ENCODE results near the gene WDR5.

Gene WDR5

GRCh38 chr9:134156564-134157377 is 20.9 kb downstream of the WDR5 start:
- in situ Hi-C loops (cut with MboI; ENCODE audit: low pct_unique_long_range_greater_than_20kb, low sequenced_read_pairs, unreplicated experiment): no loop called here
- no peak for TF ChIP-seq CTCF (IDR thresholded peaks at IDR 0.05; ENCODE audit: extremely low read depth, insufficient read depth, missing control alignments)
- DNase-seq (ENCODE audit: low spot score): no peak

GRCh38 chr9:134157378-134157885 is 21.6 kb downstream of the WDR5 start:
- in situ Hi-C loops (cut with MboI; ENCODE audit: low pct_unique_long_range_greater_than_20kb, low sequenced_read_pairs, unreplicated experiment): no loop called here
- DNase-seq (ENCODE audit: low spot score): no peak
- TF ChIP-seq CTCF (IDR thresholded peaks at IDR 0.05; ENCODE audit: extremely low read depth, insufficient read depth, missing control alignments): no peak

GRCh38 chr9:134158242-134158641 is 22.4 kb downstream of the WDR5 start:
- TF ChIP-seq CTCF (IDR thresholded peaks at IDR 0.05; ENCODE audit: extremely low read depth, insufficient read depth, missing control alignments): no peak
- in situ Hi-C loops (cut with MboI; ENCODE audit: low pct_unique_long_range_greater_than_20kb, low sequenced_read_pairs, unreplicated experiment): no loop called here
- DNase-seq (ENCODE audit: low spot score): no peak

GRCh38 chr9:134158753-134159392 is 23.0 kb downstream of the WDR5 start:
- TF ChIP-seq CTCF (IDR thresholded peaks at IDR 0.05; ENCODE audit: extremely low read depth, insufficient read depth, missing control alignments): no peak
- DNase-seq (ENCODE audit: low spot score): no peak
- in situ Hi-C loops (cut with MboI; ENCODE audit: low pct_unique_long_range_greater_than_20kb, low sequenced_read_pairs, unreplicated experiment): no loop called here

- in situ Hi-C loops (cut with MboI; ENCODE audit: low pct_unique_long_range_greater_than_20kb, low sequenced_read_pairs, unreplicated experiment): loop anchor here (10.0 kb wide), 2 partner anchors 215 to 285 kb away; no protein-coding TSS in a partner anchor
- TF ChIP-seq CTCF (IDR thresholded peaks at IDR 0.05; ENCODE audit: extremely low read depth, insufficient read depth, missing control alignments): no peak
- DNase-seq (ENCODE audit: low spot score): no peak
Measured at GRCh38 chr9:134159566-134160245, 23.8 kb downstream of the WDR5 start.

GRCh38 chr9:134161647-134162046 is 25.8 kb downstream of the WDR5 start:
- in situ Hi-C loops (cut with MboI; ENCODE audit: low pct_unique_long_range_greater_than_20kb, low sequenced_read_pairs, unreplicated experiment): loop anchor here (10.0 kb wide), 2 partner anchors 213 to 283 kb away; no protein-coding TSS in a partner anchor
- no peak for DNase-seq (ENCODE audit: low spot score)
- TF ChIP-seq CTCF (IDR thresholded peaks at IDR 0.05; ENCODE audit: extremely low read depth, insufficient read depth, missing control alignments): no peak

Data from GM13977 (cell line).